ENCODE results near the gene GRIK4.

DNA sequence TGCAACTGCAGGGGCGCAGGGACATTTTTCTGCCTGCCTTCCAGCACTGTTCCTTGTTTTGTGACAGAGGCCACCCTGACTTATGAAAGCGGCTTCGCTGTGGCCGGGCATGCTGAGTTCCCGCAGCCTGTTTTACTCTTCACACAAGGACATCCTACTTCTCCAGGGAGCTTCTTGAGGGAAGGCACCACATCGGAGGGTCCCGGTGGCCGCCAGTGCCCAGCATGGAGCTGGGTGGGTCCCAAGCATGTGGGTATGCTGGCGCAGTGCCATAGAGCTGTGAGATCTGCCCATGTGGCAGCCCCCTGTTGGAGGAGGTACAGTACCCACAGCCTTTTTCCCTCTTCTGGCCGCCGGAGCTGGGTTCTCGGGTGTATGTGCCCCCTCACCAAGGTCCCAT, 136.1 kb downstream of the GRIK4 start:
- TF ChIP-seq POLR2A (IDR thresholded peaks at IDR 0.05) = no peak
- TF ChIP-seq, protein P1, sequence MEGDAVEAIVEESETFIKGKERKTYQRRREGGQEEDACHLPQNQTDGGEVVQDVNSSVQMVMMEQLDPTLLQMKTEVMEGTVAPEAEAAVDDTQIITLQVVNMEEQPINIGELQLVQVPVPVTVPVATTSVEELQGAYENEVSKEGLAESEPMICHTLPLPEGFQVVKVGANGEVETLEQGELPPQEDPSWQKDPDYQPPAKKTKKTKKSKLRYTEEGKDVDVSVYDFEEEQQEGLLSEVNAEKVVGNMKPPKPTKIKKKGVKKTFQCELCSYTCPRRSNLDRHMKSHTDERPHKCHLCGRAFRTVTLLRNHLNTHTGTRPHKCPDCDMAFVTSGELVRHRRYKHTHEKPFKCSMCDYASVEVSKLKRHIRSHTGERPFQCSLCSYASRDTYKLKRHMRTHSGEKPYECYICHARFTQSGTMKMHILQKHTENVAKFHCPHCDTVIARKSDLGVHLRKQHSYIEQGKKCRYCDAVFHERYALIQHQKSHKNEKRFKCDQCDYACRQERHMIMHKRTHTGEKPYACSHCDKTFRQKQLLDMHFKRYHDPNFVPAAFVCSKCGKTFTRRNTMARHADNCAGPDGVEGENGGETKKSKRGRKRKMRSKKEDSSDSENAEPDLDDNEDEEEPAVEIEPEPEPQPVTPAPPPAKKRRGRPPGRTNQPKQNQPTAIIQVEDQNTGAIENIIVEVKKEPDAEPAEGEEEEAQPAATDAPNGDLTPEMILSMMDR (IDR thresholded peaks at IDR 0.05) = no peak
